Measurements from ENCODE around the gene SMIM7. TPM values are rescaled to one million over a fixed set of nuclear protein-coding genes. Genes with fewer than 3 reads are reported as not detected.

Gene SMIM7
- total RNA-seq (10 to 100 TPM; 42.7 to 54.3 (median 45.9) TPM), polyA plus RNA-seq (62.6 TPM)
- long read RNA-seq, donor 1, transcript SMIM7-214 (4 exons, 1,075 nt), result minor isoform, 9 of 77 reads
- long read RNA-seq, donor 1, transcript SMIM7-215 (6 exons, 975 nt), result minor isoform, 8 of 77 reads
- long read RNA-seq, donor 1, transcript SMIM7-208 (5 exons, 2,776 nt), result major isoform, 30 of 77 reads
- long read RNA-seq, donor 1, partial matches to known transcripts, result 3 of 77 reads
- long read RNA-seq, donor 1, other reads (novel, unspliced or antisense), result 16 of 77 reads
- long read RNA-seq, donor 2, transcript SMIM7-208 (5 exons, 2,776 nt), result major isoform, 15 of 31 reads
- long read RNA-seq, donor 2, partial matches to known transcripts, result 0 of 31 reads
- long read RNA-seq, donor 2, other reads (novel, unspliced or antisense), result 6 of 31 reads
- long read RNA-seq, donor 3, transcript SMIM7-214 (4 exons, 1,075 nt), result minor isoform, 10 of 124 reads
- long read RNA-seq, donor 3, transcript SMIM7-215 (6 exons, 975 nt), result minor isoform, 12 of 124 reads
- long read RNA-seq, donor 3, transcript SMIM7-208 (5 exons, 2,776 nt), result major isoform, 68 of 124 reads
- long read RNA-seq, donor 3, partial matches to known transcripts, result 3 of 124 reads
- long read RNA-seq, donor 3, other reads (novel, unspliced or antisense), result 23 of 124 reads
- long read RNA-seq, donor 4, transcript SMIM7-214 (4 exons, 1,075 nt), result minor isoform, 8 of 46 reads
- long read RNA-seq, donor 4, transcript SMIM7-208 (5 exons, 2,776 nt), result major isoform, 28 of 46 reads
- long read RNA-seq, donor 4, partial matches to known transcripts, result 3 of 46 reads
- long read RNA-seq, donor 4, other reads (novel, unspliced or antisense), result 3 of 46 reads

DNA sequence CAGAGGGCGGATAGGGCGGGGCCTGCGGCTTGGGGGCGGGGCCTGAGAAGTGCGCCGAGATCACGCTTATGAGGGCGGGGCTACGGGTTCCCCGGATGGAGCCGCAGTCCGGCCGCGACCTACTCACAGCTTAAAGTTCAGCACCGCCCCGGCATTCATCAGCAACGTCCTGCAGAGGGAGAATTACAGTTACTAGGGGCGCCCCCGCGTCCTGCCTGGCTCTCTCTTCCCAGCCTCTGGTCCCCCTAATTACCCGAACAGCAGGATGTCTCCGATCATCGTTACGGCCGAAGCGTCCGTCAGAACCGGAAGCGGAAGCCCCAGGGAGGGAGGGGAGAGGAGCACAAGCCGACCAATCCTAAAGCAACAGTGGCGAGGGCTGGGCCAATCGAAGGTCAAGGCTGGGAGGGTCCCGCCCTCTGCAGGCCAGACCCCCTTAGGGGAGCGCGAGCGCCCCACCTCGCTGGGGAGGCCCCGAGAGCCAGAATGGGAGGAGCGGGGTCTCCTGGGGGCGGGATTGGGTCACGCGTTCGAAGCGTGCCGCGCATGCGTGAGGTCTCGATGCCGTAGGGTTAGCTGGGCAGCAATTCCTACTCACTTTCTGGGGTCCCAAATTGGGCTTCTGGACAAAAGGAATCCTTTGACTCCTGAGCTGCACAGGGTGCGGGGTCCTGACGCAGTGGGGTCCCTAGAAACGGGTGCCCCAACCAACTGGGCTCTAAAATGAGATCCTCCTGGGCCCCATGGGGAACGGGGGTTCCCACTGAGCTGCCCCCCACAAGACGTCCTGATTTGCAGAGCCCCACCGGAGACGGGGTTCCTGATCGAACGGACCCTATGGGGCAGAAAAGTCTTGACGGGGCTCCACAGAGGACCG, at the start of gene SMIM7:
SMIM7 (minus strand) TSS at position 313 of the 877 bp plus-strand sequence; CDS start at position 279, 34 bp downstream.
- no peaks in the 10 kb centered on the region for H3K9me3 ChIP-seq (ENCODE audit: control insufficient read depth, low read length)
- WGBS, result under 1% methylated on average over 60 of the region's 60 CpGs
- H3K4me1 ChIP-seq (ENCODE audit: control insufficient read depth, insufficient read depth, low read length), result peaks cover 2% of the 10 kb centered on the region
- intact Hi-C loops (cut with DNase I), result no loop called here
- peak within 1 kb of the TSS; percentile 89 for H3K27ac ChIP-seq (ENCODE audit: low read length)
- DNase-seq (peak; percentile 99), ATAC-seq (peak; percentile 98 to 99)
- peak within 1 kb of the TSS; percentile 73 for H3K4me3 ChIP-seq (ENCODE audit: low read length)
- H3K27me3 ChIP-seq (ENCODE audit: control insufficient read depth, insufficient read depth), result no peaks in the 10 kb centered on the region

DNA sequence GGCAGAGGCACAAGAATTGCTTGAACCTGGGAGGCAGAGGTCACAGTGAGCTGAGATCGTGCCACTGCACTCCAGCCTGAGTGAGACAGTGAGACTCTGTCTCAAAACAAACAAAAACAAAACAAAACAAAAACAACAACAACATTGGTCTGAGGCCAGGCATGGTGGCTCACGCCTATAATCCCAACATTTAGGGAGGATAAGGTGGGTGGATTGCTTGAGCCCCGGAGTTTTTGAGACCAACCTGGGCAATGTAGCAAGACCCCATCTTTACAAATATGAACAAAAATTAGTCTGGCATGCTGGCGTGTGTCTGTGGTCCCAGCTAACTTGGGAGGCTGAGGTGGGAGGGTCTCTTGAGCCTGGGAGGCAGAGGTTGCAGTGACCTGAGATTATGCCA, 43.7 kb upstream of the SMIM7 start:
- no peak overlapping the region for H3K4me3 ChIP-seq (ENCODE audit: low read length)
- intact Hi-C loops (cut with DNase I), result no loop called here
- peaks cover 2% of the 10 kb centered on the region for H3K4me1 ChIP-seq (ENCODE audit: control insufficient read depth, insufficient read depth, low read length)
- ATAC-seq, result no peak
- H3K9me3 ChIP-seq (ENCODE audit: control insufficient read depth, low read length), result no peaks in the 10 kb centered on the region
- H3K27me3 ChIP-seq (ENCODE audit: control insufficient read depth, insufficient read depth), result no peaks in the 10 kb centered on the region
- no peak for DNase-seq
- H3K27ac ChIP-seq (ENCODE audit: low read length), result no peak overlapping the region
- 78% methylated on average over 4 of the region's 4 CpGs for WGBS

DNA sequence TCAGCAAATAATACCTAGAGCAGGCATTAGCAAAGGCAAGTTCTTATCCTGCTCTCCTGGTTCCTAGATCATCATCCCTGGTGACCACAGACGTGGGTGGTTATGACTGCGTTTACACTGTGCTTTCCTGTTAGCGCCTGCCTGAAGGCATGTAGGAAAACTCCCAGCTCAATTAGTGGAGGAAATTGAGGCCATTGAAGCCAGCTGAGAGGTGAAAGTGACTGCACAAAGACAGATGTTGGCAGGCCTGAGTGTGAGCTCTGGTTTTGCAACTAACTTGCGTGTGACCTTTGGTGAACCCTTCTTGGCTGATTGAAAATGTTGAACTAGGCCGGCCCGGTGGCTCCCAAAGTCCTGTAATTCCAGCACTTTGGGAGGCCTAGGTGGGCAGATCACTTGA, 42.2 kb upstream of the SMIM7 start:
- H3K4me3 ChIP-seq (ENCODE audit: low read length), result no peak overlapping the region
- no peaks in the 10 kb centered on the region for H3K27me3 ChIP-seq (ENCODE audit: control insufficient read depth, insufficient read depth)
- no peaks in the 10 kb centered on the region for H3K9me3 ChIP-seq (ENCODE audit: control insufficient read depth, low read length)
- intact Hi-C loops (cut with DNase I), result no loop called here
- 30% methylated on average over 6 of the region's 6 CpGs for WGBS
- peak; percentile 41 to 72 (median 55) for DNase-seq
- peak; percentile 71 to 83 for ATAC-seq
- peaks cover 2% of the 10 kb centered on the region for H3K4me1 ChIP-seq (ENCODE audit: control insufficient read depth, insufficient read depth, low read length)
- H3K27ac ChIP-seq (ENCODE audit: low read length), result no peak overlapping the region

GRCh38 chr19:16698914-16699313, 39.0 kb upstream of the SMIM7 start:
- Histone ChIP-seq H3K27me3 (ENCODE audit: control insufficient read depth, insufficient read depth) (no peaks in the 10 kb centered on the region), H3K27ac (ENCODE audit: low read length) (no peak overlapping the region), H3K9me3 (ENCODE audit: control insufficient read depth, low read length) (no peaks in the 10 kb centered on the region), H3K4me1 (ENCODE audit: control insufficient read depth, insufficient read depth, low read length) (peaks cover 2% of the 10 kb centered on the region), H3K4me3 (ENCODE audit: low read length) (no peak overlapping the region)
- peak; percentile 85 to 89 for ATAC-seq
- DNase-seq, result peak; percentile 53 to 79 (median 75)
- intact Hi-C loops (cut with DNase I), result no loop called here
- 22% methylated on average over 5 of the region's 5 CpGs for WGBS

DNA sequence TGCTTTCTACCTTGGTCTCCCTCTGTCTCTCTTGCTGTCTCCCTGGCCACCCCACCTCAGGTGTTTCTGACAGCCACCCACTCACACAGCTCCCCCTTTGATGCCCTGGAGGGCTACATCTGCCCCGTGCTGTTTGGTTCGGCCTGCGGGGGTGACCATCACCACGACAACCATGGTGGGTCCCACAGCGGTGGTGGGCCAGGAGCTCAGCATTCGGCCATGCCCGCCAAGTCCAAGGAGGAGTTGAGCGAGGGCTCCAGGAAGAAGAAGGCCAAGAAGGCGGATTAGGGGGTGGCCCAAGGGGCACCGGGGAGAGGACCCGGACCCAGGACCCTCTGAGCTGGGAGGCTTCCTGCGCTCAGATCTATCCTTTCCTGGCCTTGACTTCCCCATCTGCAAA, 28.1 kb upstream of the SMIM7 start:
- DNase-seq (no peak), ATAC-seq (no peak)
- Histone ChIP-seq H3K4me3 (ENCODE audit: low read length) (no peak overlapping the region), H3K9me3 (ENCODE audit: control insufficient read depth, low read length) (no peaks in the 10 kb centered on the region), H3K27ac (ENCODE audit: low read length) (no peak overlapping the region), H3K4me1 (ENCODE audit: control insufficient read depth, insufficient read depth, low read length) (no peaks in the 10 kb centered on the region), H3K27me3 (ENCODE audit: control insufficient read depth, insufficient read depth) (no peaks in the 10 kb centered on the region)
- intact Hi-C loops (cut with DNase I), result no loop called here
- WGBS, result 93% methylated on average over 12 of the region's 12 CpGs

- no peaks in the 10 kb centered on the region for H3K27me3 ChIP-seq (ENCODE audit: control insufficient read depth, insufficient read depth)
- intact Hi-C loops (cut with DNase I), result no loop called here
- H3K4me1 ChIP-seq (ENCODE audit: control insufficient read depth, insufficient read depth, low read length), result no peaks in the 10 kb centered on the region
- WGBS, result 90% methylated on average over 3 of the region's 3 CpGs
- DNase-seq, result no peak
- ATAC-seq, result no peak
- no peaks in the 10 kb centered on the region for H3K9me3 ChIP-seq (ENCODE audit: control insufficient read depth, low read length)
- no peak overlapping the region for H3K4me3 ChIP-seq (ENCODE audit: low read length)
- no peak overlapping the region for H3K27ac ChIP-seq (ENCODE audit: low read length)
Observed at GRCh38 chr19:16684216-16684615, 24.3 kb upstream of the SMIM7 start.

- H3K27ac ChIP-seq (ENCODE audit: low read length), result no peak overlapping the region
- no peaks in the 10 kb centered on the region for H3K9me3 ChIP-seq (ENCODE audit: control insufficient read depth, low read length)
- WGBS, result 99% methylated on average over 2 of the region's 2 CpGs
- no peak for ATAC-seq
- intact Hi-C loops (cut with DNase I), result no loop called here
- H3K4me3 ChIP-seq (ENCODE audit: low read length), result no peak overlapping the region
- H3K4me1 ChIP-seq (ENCODE audit: control insufficient read depth, insufficient read depth, low read length), result no peaks in the 10 kb centered on the region
- DNase-seq, result no peak
- no peaks in the 10 kb centered on the region for H3K27me3 ChIP-seq (ENCODE audit: control insufficient read depth, insufficient read depth)
Observed at GRCh38 chr19:16682539-16682938, 22.6 kb upstream of the SMIM7 start.

GRCh38 chr19:16679811-16680210, 19.9 kb upstream of the SMIM7 start:
- DNase-seq, result no peak
- 94% methylated on average over 11 of the region's 11 CpGs for WGBS
- H3K27me3 ChIP-seq (ENCODE audit: control insufficient read depth, insufficient read depth), result no peaks in the 10 kb centered on the region
- no peak overlapping the region for H3K4me3 ChIP-seq (ENCODE audit: low read length)
- no peak for ATAC-seq
- intact Hi-C loops (cut with DNase I), result no loop called here
- no peak overlapping the region for H3K27ac ChIP-seq (ENCODE audit: low read length)
- no peaks in the 10 kb centered on the region for H3K4me1 ChIP-seq (ENCODE audit: control insufficient read depth, insufficient read depth, low read length)
- no peaks in the 10 kb centered on the region for H3K9me3 ChIP-seq (ENCODE audit: control insufficient read depth, low read length)

DNA sequence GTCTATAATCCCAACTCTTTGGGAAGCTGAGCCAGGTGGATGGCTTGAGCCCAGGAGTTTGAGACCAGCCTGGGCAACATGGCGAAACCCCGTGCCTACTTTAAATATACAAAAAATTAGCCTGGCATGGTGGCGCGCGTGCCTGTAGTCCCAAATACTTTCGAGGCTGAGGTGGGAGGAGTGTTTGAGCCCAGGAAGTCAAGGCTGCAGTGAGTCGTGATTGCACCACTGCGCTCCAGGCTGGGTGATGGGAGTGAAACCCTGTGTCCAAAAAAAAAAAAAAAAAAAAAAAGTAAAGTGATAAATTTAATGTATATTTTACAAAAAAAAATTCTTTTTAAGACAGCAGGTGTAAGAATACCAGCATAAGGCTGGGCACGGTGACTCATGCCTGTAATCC, 18.6 kb upstream of the SMIM7 start:
- WGBS, result 91% methylated on average over 9 of the region's 9 CpGs
- H3K4me3 ChIP-seq (ENCODE audit: low read length), result no peak overlapping the region
- ATAC-seq (no peak), DNase-seq (no peak)
- H3K4me1 ChIP-seq (ENCODE audit: control insufficient read depth, insufficient read depth, low read length), result no peaks in the 10 kb centered on the region
- H3K27ac ChIP-seq (ENCODE audit: low read length), result no peak overlapping the region
- H3K27me3 ChIP-seq (ENCODE audit: control insufficient read depth, insufficient read depth), result no peaks in the 10 kb centered on the region
- intact Hi-C loops (cut with DNase I), result no loop called here
- H3K9me3 ChIP-seq (ENCODE audit: control insufficient read depth, low read length), result no peaks in the 10 kb centered on the region

GRCh38 chr19:16677055-16677454, 17.1 kb upstream of the SMIM7 start:
- no peaks in the 10 kb centered on the region for H3K27me3 ChIP-seq (ENCODE audit: control insufficient read depth, insufficient read depth)
- no peaks in the 10 kb centered on the region for H3K4me1 ChIP-seq (ENCODE audit: control insufficient read depth, insufficient read depth, low read length)
- ATAC-seq (no peak), DNase-seq (no peak)
- no peak overlapping the region for H3K4me3 ChIP-seq (ENCODE audit: low read length)
- H3K27ac ChIP-seq (ENCODE audit: low read length), result no peak overlapping the region
- H3K9me3 ChIP-seq (ENCODE audit: control insufficient read depth, low read length), result no peaks in the 10 kb centered on the region
- intact Hi-C loops (cut with DNase I), result no loop called here
